H1 (cell line): ENCODE data around the gene TRAPPC2L. TPM values are rescaled to one million over a fixed set of nuclear protein-coding genes. Genes with fewer than 3 reads are reported as not detected.

Source experiments
- polyA plus RNA-seq, 7 experiments: library from polyadenylated mRNA; depleted of rRNA in 3 of 7; stranded (reverse) in 5 of 7; unstranded in 2 of 7; fragments of >200 nt in 5 of 7; fragments of 200-250 nt in 2 of 7; gene quantifications; 1 replicate in 5 of 7; 2 replicates in 1 of 7; 4 replicates in 1 of 7; pipeline versions ENCODE4 v1.2.1 to v1.2.3, GENCODE V29; 2011 to 2013; ENCODE audit warnings: missing spikeins in 2 of 7, mixed read lengths in 2 of 7
- total RNA-seq: library from RNA; stranded (reverse); fragmentation: NEBNext Ultra II Directional; extraction: Animal tissue kit (Norgen Biotek cat#: 25700); gene quantifications from 2 replicates; pipeline ENCODE4 v1.2.1, GENCODE V29; 2021
- TF ChIP-seq, protein P1 (sequence below): fragments of 300-600 bp; sonication (generic); IDR thresholded peaks from 2 replicates; pipeline ENCODE4 v1.7.1; 2012; ENCODE audit warnings: low read length, moderate library complexity, mild to moderate bottlenecking, inconsistent platforms; ENCODE audit not compliant: insufficient replicate concordance

TRAPPC2L gene
- total and polyA plus RNA-seq, 2 of the 8 experiments (the other 6 are each of a cell fraction or from before 2014, with no cell fraction given), result 98.7 to 133 TPM

DNA sequence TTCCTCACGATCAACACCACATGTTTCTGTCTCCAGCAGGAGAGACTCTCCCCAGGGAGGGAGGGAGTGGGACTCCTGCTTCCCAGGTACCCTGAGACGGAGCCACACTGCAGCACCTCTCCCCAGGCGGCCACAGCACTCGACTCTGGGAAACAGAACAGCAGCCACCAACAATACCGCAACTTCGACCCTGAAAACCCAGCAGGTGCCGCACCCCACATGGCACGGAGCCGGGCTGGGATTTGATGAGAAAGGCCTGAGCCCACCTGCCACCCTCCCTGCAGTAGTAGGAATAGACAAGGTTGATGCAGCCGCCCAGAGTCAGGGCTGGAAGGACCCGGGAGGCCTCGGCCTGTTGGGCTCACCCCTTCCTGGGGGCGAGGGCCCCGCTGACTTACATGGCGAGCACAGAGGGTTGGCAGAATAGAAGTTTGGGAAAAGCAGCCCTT lies 14.6 kb upstream of the TRAPPC2L start (continued):
- TF ChIP-seq, protein P1, sequence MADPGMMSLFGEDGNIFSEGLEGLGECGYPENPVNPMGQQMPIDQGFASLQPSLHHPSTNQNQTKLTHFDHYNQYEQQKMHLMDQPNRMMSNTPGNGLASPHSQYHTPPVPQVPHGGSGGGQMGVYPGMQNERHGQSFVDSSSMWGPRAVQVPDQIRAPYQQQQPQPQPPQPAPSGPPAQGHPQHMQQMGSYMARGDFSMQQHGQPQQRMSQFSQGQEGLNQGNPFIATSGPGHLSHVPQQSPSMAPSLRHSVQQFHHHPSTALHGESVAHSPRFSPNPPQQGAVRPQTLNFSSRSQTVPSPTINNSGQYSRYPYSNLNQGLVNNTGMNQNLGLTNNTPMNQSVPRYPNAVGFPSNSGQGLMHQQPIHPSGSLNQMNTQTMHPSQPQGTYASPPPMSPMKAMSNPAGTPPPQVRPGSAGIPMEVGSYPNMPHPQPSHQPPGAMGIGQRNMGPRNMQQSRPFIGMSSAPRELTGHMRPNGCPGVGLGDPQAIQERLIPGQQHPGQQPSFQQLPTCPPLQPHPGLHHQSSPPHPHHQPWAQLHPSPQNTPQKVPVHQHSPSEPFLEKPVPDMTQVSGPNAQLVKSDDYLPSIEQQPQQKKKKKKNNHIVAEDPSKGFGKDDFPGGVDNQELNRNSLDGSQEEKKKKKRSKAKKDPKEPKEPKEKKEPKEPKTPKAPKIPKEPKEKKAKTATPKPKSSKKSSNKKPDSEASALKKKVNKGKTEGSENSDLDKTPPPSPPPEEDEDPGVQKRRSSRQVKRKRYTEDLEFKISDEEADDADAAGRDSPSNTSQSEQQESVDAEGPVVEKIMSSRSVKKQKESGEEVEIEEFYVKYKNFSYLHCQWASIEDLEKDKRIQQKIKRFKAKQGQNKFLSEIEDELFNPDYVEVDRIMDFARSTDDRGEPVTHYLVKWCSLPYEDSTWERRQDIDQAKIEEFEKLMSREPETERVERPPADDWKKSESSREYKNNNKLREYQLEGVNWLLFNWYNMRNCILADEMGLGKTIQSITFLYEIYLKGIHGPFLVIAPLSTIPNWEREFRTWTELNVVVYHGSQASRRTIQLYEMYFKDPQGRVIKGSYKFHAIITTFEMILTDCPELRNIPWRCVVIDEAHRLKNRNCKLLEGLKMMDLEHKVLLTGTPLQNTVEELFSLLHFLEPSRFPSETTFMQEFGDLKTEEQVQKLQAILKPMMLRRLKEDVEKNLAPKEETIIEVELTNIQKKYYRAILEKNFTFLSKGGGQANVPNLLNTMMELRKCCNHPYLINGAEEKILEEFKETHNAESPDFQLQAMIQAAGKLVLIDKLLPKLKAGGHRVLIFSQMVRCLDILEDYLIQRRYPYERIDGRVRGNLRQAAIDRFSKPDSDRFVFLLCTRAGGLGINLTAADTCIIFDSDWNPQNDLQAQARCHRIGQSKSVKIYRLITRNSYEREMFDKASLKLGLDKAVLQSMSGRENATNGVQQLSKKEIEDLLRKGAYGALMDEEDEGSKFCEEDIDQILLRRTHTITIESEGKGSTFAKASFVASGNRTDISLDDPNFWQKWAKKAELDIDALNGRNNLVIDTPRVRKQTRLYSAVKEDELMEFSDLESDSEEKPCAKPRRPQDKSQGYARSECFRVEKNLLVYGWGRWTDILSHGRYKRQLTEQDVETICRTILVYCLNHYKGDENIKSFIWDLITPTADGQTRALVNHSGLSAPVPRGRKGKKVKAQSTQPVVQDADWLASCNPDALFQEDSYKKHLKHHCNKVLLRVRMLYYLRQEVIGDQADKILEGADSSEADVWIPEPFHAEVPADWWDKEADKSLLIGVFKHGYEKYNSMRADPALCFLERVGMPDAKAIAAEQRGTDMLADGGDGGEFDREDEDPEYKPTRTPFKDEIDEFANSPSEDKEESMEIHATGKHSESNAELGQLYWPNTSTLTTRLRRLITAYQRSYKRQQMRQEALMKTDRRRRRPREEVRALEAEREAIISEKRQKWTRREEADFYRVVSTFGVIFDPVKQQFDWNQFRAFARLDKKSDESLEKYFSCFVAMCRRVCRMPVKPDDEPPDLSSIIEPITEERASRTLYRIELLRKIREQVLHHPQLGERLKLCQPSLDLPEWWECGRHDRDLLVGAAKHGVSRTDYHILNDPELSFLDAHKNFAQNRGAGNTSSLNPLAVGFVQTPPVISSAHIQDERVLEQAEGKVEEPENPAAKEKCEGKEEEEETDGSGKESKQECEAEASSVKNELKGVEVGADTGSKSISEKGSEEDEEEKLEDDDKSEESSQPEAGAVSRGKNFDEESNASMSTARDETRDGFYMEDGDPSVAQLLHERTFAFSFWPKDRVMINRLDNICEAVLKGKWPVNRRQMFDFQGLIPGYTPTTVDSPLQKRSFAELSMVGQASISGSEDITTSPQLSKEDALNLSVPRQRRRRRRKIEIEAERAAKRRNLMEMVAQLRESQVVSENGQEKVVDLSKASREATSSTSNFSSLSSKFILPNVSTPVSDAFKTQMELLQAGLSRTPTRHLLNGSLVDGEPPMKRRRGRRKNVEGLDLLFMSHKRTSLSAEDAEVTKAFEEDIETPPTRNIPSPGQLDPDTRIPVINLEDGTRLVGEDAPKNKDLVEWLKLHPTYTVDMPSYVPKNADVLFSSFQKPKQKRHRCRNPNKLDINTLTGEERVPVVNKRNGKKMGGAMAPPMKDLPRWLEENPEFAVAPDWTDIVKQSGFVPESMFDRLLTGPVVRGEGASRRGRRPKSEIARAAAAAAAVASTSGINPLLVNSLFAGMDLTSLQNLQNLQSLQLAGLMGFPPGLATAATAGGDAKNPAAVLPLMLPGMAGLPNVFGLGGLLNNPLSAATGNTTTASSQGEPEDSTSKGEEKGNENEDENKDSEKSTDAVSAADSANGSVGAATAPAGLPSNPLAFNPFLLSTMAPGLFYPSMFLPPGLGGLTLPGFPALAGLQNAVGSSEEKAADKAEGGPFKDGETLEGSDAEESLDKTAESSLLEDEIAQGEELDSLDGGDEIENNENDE, result no peak
